DND-41 (cell line): ENCODE measurements around the gene TMPRSS5.

ENCODE experiments used
- CTCF ChIP-seq: IDR thresholded peaks from 2 replicates; pipeline ENCODE4 v1.5.1; 2012; ENCODE audit warnings: borderline replicate concordance, low read length, moderate library complexity, mild to moderate bottlenecking; ENCODE audit not compliant: poor library complexity, severe bottlenecking; ENCODE audit errors: extremely low read depth
- EZH2 ChIP-seq: IDR thresholded peaks from 3 replicates; pipeline ENCODE4 v1.6.1; 2012; ENCODE audit warnings: borderline replicate concordance, low read depth, mild to moderate bottlenecking, moderate library complexity, low read length, inconsistent platforms; ENCODE audit not compliant: severe bottlenecking

GRCh38 chr11:113752932-113753331 is 46.8 kb upstream of the TMPRSS5 start:
- TF ChIP-seq CTCF: no peak
- TF ChIP-seq EZH2: no peak
